Measurements from ENCODE around the gene ZNF618. TPM values are rescaled to one million over a fixed set of nuclear protein-coding genes. Genes with fewer than 3 reads are reported as not detected.

The ZNF618 gene
- total RNA-seq, 1 experiment from 2014 or later: 22.0 TPM

DNA sequence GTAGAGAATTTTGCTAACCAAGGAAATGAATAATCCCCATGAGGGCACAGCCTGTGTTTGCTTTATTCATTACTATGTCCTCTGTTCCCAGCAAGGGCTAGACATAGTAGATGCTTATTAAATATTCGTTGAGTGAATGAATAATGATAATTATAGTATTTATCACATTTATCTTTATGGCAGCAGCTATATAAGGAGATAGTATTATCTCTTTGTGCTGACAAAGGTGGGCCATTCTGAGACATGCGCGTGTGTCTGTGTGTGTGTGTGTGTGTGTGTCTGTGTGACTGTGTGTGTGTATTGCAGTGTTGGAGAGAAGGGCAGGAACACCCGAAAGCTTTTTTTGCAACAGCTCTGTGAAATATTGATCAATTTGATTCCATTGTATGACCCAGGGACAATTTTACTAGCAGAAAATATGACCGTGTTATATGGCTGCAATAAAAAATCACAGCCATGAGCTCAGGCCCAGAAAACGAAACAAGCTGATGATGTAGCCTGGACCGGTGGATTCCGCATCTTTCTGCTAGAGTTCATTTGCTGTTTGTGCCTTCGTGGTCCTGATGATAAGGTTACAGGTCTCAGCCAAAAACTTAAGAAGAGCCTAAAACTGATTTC lies 39.8 kb downstream of the ZNF618 start:
- DNase-seq (ENCODE audit: low spot score) (no peak), ATAC-seq (no peak)
- TF ChIP-seq JUN (CRISPR knock-in tag; IDR thresholded peaks at IDR 0.05) (no peak), NFYB (CRISPR knock-in tag; conservative IDR thresholded peaks at IDR 0.05; ENCODE audit: low read depth) (no peak), ZNF396 (CRISPR knock-in tag; IDR thresholded peaks at IDR 0.05; ENCODE audit: borderline replicate concordance) (no peak), SP1 (CRISPR knock-in tag; conservative IDR thresholded peaks at IDR 0.05) (no peak), PRRX2 (CRISPR knock-in tag; IDR thresholded peaks at IDR 0.05) (no peak), ZSCAN18 (CRISPR knock-in tag; IDR thresholded peaks at IDR 0.05) (no peak)
- H3K4me3 Mint-ChIP-seq: no peak overlapping the region
- POLR2A ChIA-PET: no interaction called here
- no peak overlapping the region for H3K27ac Mint-ChIP-seq
- CTCF ChIA-PET: no interaction called here
- H3K27me3 Mint-ChIP-seq (ENCODE audit: low read depth): no peaks in the 10 kb centered on the region
- H3K9me3 Mint-ChIP-seq: no peaks in the 10 kb centered on the region
- no peaks in the 10 kb centered on the region for H3K36me3 Mint-ChIP-seq
- peaks cover 9% of the 10 kb centered on the region for H3K4me1 Mint-ChIP-seq

DNA sequence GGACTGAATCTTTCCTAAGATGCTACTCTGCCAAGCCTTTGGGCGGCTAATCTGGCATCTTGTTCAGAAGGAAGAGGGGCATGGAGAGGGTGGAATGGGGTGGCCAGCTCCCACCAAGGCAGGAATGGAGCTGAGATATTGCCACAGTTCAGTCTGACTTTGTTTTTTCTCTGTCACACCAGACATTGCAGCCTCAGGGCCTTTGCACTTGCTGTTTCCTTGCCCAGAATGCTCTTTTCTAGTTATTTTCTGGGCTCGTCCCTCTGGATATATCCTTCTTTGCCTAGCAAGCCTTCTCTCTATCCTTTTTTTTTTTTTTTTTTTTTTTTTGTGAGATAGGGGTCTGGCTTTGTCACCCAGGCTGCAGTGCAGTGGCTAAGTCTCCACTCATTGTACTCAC lies 40.8 kb downstream of the ZNF618 start:
- Mint-ChIP-seq H3K27me3 (ENCODE audit: low read depth) (no peaks in the 10 kb centered on the region), H3K9me3 (peaks cover 2% of the 10 kb centered on the region), H3K4me1 (peaks cover 4% of the 10 kb centered on the region), H3K36me3 (peaks cover 3% of the 10 kb centered on the region), H3K4me3 (no peak overlapping the region), H3K27ac (no peak overlapping the region)
- DNase-seq (ENCODE audit: low spot score): no peak
- no peak for ATAC-seq
- POLR2A ChIA-PET: no interaction called here
- TF ChIP-seq FOXP4 (CRISPR knock-in tag; IDR thresholded peaks at IDR 0.05) (no peak), IRF2 (CRISPR knock-in tag; IDR thresholded peaks at IDR 0.05; ENCODE audit: borderline replicate concordance, low read depth) (no peak), ATF1 (CRISPR knock-in tag; IDR thresholded peaks at IDR 0.05) (no peak), PREB (CRISPR knock-in tag; IDR thresholded peaks at IDR 0.05; ENCODE audit: borderline replicate concordance) (no peak), IRF1 (CRISPR knock-in tag; IDR thresholded peaks at IDR 0.05) (no peak), GRHL2 (CRISPR knock-in tag; IDR thresholded peaks at IDR 0.05; ENCODE audit: insufficient replicate concordance, severe bottlenecking) (no peak), FOXJ3 (CRISPR knock-in tag; IDR thresholded peaks at IDR 0.05; ENCODE audit: borderline replicate concordance) (no peak), ZNF416 (CRISPR knock-in tag; IDR thresholded peaks at IDR 0.05) (no peak)
- CTCF ChIA-PET: no interaction called here

DNA sequence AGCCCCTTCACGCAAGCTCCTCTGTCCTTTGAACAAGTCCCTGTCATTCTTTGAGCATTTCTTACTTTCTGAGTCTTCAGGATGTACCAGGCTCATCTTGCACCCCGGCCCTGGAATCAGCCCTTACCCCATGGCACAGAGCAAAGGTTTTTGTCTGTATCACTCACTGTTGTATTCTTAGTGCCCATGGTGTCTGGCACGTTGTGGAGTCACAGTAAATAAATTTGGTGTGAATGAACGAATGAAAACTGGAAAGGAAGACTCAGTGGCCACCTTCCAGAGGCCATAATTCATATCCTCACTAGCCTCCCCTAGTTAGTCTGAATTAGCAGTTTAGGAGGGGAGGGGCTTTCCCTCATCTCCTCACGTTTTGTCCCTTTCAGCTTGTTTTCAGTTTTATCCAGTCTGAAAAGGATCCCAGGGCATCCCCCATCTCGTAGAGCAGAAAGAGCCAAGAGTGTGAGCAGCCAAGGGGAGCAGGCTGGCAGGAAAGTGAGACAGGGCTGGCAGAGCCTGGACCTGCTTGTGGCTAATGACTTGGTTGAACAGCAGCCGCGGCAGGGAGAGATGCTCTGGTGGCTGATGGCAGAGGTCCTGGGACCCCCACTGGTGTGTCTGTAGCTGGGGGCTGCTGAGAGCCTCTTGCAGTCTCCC lies 42.7 kb downstream of the ZNF618 start:
- H3K36me3 Mint-ChIP-seq: peaks cover 17% of the 10 kb centered on the region
- no peak for DNase-seq (ENCODE audit: low spot score)

More for the DNA sequence above, 42.7 kb downstream of the ZNF618 start:
- TF ChIP-seq E2F4 (CRISPR knock-in tag; IDR thresholded peaks at IDR 0.05; ENCODE audit: borderline replicate concordance, low read depth) (no peak), RELA (CRISPR knock-in tag; IDR thresholded peaks at IDR 0.05; ENCODE audit: borderline replicate concordance) (no peak), TP53 (CRISPR knock-in tag; IDR thresholded peaks at IDR 0.05) (no peak), CREM (CRISPR knock-in tag; IDR thresholded peaks at IDR 0.05) (no peak), ESRRA (CRISPR knock-in tag; IDR thresholded peaks at IDR 0.05; ENCODE audit: borderline replicate concordance) (no peak), TEAD4 (CRISPR knock-in tag; IDR thresholded peaks at IDR 0.05) (no peak), ZNF317 (CRISPR knock-in tag; IDR thresholded peaks at IDR 0.05; ENCODE audit: borderline replicate concordance, low read depth) (no peak), PRRX2 (CRISPR knock-in tag; IDR thresholded peaks at IDR 0.05) (no peak)
- TF ChIP-seq, protein P1, sequence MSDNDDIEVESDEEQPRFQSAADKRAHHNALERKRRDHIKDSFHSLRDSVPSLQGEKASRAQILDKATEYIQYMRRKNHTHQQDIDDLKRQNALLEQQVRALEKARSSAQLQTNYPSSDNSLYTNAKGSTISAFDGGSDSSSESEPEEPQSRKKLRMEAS (CRISPR knock-in tag; IDR thresholded peaks at IDR 0.05): no peak
- no peaks in the 10 kb centered on the region for H3K4me1 Mint-ChIP-seq
- peaks cover 20% of the 10 kb centered on the region for H3K9me3 Mint-ChIP-seq
- ChIA-PET CTCF (no interaction called here), POLR2A (no interaction called here)
- H3K27me3 Mint-ChIP-seq (ENCODE audit: low read depth): no peaks in the 10 kb centered on the region; the same call in 1 of the 2 replicates
- no peak for ATAC-seq
- H3K27ac Mint-ChIP-seq: no peak overlapping the region
- no peak overlapping the region for H3K4me3 Mint-ChIP-seq
